ENCODE measurements around the gene LCNL1. TPM values are rescaled to one million over a fixed set of nuclear protein-coding genes. Genes with fewer than 3 reads are reported as not detected.
"Not testable (repeated sequence)": the region's sequence is repeated elsewhere in the genome, so short reads cannot be mapped to it uniquely, and the experiment has no call there.

LCNL1 gene
- total RNA-seq, 4 donors from 2014 or later, result 0.28 to 0.47 (median 0.36) TPM; not detected in 1

GRCh38 chr9:137001857-137002645, 19.3 kb downstream of the LCNL1 start:
- no peak for ATAC-seq (ENCODE audit: low FRiP score)
- no peak for DNase-seq (ENCODE audit: low spot score)
- TF ChIP-seq, protein P1, sequence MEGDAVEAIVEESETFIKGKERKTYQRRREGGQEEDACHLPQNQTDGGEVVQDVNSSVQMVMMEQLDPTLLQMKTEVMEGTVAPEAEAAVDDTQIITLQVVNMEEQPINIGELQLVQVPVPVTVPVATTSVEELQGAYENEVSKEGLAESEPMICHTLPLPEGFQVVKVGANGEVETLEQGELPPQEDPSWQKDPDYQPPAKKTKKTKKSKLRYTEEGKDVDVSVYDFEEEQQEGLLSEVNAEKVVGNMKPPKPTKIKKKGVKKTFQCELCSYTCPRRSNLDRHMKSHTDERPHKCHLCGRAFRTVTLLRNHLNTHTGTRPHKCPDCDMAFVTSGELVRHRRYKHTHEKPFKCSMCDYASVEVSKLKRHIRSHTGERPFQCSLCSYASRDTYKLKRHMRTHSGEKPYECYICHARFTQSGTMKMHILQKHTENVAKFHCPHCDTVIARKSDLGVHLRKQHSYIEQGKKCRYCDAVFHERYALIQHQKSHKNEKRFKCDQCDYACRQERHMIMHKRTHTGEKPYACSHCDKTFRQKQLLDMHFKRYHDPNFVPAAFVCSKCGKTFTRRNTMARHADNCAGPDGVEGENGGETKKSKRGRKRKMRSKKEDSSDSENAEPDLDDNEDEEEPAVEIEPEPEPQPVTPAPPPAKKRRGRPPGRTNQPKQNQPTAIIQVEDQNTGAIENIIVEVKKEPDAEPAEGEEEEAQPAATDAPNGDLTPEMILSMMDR (IDR thresholded peaks at IDR 0.05), result no peak

DNA sequence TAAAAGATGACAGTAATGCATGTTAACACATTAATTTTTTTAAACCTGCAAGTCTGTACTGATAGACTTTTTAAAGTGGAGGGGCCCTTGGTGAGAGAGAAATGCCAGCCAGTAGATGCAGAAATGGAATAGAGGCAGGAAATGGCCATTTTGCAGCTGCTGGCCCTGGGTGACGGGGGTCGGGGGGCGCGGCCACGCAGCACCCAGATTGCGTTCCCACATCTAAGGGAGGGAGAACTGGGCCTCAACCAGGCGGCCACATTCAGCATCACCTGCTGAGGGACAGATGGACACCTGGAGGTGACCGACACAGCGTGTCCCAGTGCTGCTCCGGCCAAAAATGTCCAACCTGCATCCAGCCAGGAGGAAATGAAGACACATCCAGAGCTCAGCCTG, 19.9 kb downstream of the LCNL1 start:
- DNase-seq (ENCODE audit: low spot score), result no peak
- ATAC-seq (ENCODE audit: low FRiP score), result no peak
- TF ChIP-seq, protein P1 (IDR thresholded peaks at IDR 0.05), result no peak

DNA sequence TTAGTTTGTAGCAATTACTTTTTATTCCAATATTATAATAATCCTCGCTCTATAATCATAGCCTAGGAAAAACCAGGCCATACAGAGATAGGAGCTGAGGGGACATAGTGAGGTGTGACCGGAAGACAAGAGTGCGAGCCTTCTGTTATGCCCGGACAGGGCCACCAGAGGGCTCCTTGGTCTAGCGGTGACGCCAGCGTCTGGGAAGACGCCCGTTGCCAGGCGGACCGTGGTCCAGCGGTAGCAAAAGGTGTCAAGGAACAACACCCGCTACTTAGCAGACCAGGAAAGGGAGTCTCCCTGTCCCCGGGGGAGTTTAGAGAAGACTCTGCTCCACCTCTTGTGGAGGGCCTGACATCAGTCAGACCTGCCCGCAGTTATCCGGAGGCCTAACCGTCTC, 21.5 kb downstream of the LCNL1 start:
- DNase-seq (ENCODE audit: low spot score); ATAC-seq (ENCODE audit: low FRiP score): not testable (repeated sequence)

DNA sequence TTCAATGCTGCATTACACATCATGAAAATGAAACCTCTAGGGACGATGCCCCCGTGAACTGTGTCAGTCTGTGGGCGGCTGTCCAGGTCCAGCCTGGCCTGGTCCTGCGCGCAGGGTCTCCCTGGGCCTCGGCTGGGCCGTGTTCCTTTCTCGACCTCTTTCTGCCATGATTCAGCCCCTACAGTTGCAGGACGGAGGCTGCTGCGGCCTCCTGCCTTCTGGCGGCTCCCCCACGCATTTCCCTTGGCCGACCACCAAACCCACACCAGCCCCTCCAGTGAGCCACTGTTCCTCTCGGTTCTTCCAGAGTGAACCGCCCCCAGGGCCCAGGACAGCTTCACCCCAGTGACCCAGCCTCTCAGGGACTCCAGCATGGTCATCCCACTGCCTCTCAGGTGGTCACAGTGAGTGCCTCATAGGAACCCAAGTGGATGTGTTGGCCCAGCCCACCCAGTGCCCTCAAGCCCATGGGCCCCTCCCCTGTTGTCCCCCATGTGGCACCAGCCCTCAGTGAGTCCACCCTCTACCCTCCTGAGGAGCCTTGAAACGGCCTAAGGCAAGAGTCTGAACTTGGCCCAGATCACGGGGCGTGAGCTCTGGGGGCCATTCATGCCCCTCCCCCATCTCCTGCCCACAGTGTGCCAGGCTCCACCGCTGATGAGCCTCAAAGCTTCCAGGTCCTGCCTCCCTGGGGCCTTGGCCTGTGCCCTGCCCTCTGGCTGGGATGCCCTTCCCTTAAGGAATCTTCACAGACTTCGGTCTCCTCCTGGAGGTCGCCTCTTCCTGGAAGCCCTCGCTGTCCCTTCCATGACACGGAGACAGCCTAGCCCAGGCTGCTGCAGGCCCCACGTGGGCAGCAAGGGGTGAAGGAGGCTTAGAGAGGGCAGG, 23.6 kb downstream of the LCNL1 start:
- ATAC-seq (ENCODE audit: low FRiP score) (no peak), DNase-seq (ENCODE audit: low spot score) (no peak)
- TF ChIP-seq, protein P1 (IDR thresholded peaks at IDR 0.05), result no peak

DNA sequence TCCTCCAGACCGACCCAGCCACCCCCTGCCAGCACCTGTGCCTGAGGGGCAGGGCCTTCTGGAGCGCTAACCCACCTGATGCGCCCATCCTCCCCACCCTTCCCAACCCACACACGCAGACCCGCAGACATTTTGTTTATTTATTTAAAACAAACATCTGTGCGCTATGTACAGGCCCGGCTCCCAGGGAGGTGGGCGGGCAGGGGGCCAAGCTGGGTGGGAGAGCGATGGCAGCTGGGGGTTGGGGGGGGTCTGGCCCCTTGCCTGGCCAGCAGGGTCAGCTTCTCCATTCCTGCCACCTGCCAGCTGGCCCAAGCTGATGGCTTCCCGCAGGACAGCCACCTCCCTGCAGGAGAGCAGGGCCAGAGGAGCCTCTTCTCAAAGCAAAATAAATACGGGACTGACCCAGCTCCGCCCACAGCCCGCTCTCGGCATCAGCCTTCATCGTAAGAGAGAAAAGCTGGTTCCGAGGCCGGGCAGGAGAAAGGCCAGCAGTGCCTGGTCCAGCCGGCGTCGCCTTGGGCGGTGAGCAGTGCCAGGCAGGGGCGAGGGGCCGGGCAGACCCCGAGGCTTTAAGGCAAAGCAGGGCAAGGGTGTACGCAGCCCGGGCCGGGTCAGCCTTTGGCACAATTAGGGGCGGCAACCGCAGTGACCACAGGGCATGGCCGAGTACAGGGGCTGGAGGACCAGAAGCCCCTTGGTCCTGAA, 24.5 kb downstream of the LCNL1 start:
- peak; percentile 9 for ATAC-seq (ENCODE audit: low FRiP score)
- no peak for DNase-seq (ENCODE audit: low spot score)
- TF ChIP-seq, protein P1 (IDR thresholded peaks at IDR 0.05), result no peak

- ATAC-seq (ENCODE audit: low FRiP score) (no peak), DNase-seq (ENCODE audit: low spot score) (no peak)
- TF ChIP-seq, protein P1 (IDR thresholded peaks at IDR 0.05), result no peak
These were observed 25.1 kb downstream of the LCNL1 start for GRCh38 chr9:137007816-137008270.

GRCh38 chr9:137008312-137008711, 25.5 kb downstream of the LCNL1 start:
- DNase-seq (ENCODE audit: low spot score), result no peak
- no peak for ATAC-seq (ENCODE audit: low FRiP score)
- TF ChIP-seq, protein P1 (IDR thresholded peaks at IDR 0.05), result no peak
